ENCODE data around the gene KCNJ14. TPM values are rescaled to one million over a fixed set of nuclear protein-coding genes. Genes with fewer than 3 reads are reported as not detected.

The KCNJ14 gene
- total and polyA plus RNA-seq, 2 of the 8 experiments (the other 6 are each of a cell fraction or from before 2014, with no cell fraction given) = 0.45 to 0.89 TPM

- no peak for TF ChIP-seq TCF12 (IDR thresholded peaks at IDR 0.05; ENCODE audit: low read depth, low read length)
- peak; percentile 1 for TF ChIP-seq NANOG (IDR thresholded peaks at IDR 0.05; ENCODE audit: insufficient read depth, low read depth, low read length, poor library complexity, severe bottlenecking)
- TF ChIP-seq NRF1 (IDR thresholded peaks at IDR 0.05; ENCODE audit: low read depth, low read length) = no peak
- no peak for TF ChIP-seq SIN3A (conservative IDR thresholded peaks at IDR 0.05 in 1 of 2, IDR thresholded peaks at IDR 0.05 in 1 of 2; ENCODE audit: low read depth in 1 of 2, low read length in 2 of 2)
- no peak for TF ChIP-seq CHD1 (IDR thresholded peaks at IDR 0.05; ENCODE audit: low read depth, low read length)
- TF ChIP-seq FOSL1 (IDR thresholded peaks at IDR 0.05; ENCODE audit: insufficient read depth, low read depth, low read length) = no peak
- peak; percentile 15 for TF ChIP-seq KDM4A (IDR thresholded peaks at IDR 0.05; ENCODE audit: low read depth, low read length, severe bottlenecking)
- no peak for TF ChIP-seq BCL11A (IDR thresholded peaks at IDR 0.05; ENCODE audit: low read depth in 2 of 2, low read length in 2 of 2)
- TF ChIP-seq MAX (IDR thresholded peaks at IDR 0.05) = peak; percentile 46; the same call in 1 of the 2 replicates
- TF ChIP-seq CREB1 (IDR thresholded peaks at IDR 0.05) = 0 out of 2 replicates have a peak, but pooled peaks have one; percentile 6
- TF ChIP-seq TAF7 (optimal IDR thresholded peaks at IDR 0.05; ENCODE audit: borderline replicate concordance, low read depth, low read length) = no peak
- no peak for TF ChIP-seq SP2 (IDR thresholded peaks at IDR 0.05; ENCODE audit: low read length)
- TF ChIP-seq HDAC2 (IDR thresholded peaks at IDR 0.05; ENCODE audit: borderline replicate concordance in 1 of 2, low read depth in 2 of 2, low read length in 2 of 2) = no peak
- no peak for TF ChIP-seq RAD21 (IDR thresholded peaks at IDR 0.05 in 1 of 2, conservative IDR thresholded peaks at IDR 0.05 in 1 of 2; ENCODE audit: low read depth in 2 of 2, low read length in 2 of 2)
- no peak for TF ChIP-seq CBX5 (IDR thresholded peaks at IDR 0.05; ENCODE audit: low read depth, low read length)
- no peak for TF ChIP-seq CHD2 (IDR thresholded peaks at IDR 0.05; ENCODE audit: low read length)
- TF ChIP-seq TEAD4 (IDR thresholded peaks at IDR 0.05; ENCODE audit: low read depth, low read length) = no peak
- TF ChIP-seq RBBP5 (IDR thresholded peaks at IDR 0.05; ENCODE audit: borderline replicate concordance, low read depth, low read length) = no peak
- TF ChIP-seq PHF8 (conservative IDR thresholded peaks at IDR 0.05; ENCODE audit: low read depth, low read length) = no peak
- TF ChIP-seq SIX5 (IDR thresholded peaks at IDR 0.05; ENCODE audit: low read depth, low read length) = no peak
- no peak for TF ChIP-seq RNF2 (IDR thresholded peaks at IDR 0.05; ENCODE audit: borderline replicate concordance, low read depth, low read length, missing control alignments, poor library complexity, severe bottlenecking)
- no peak for TF ChIP-seq ATF3 (IDR thresholded peaks at IDR 0.05; ENCODE audit: insufficient read depth, low read depth, low read length)
- TF ChIP-seq SIRT6 (IDR thresholded peaks at IDR 0.05; ENCODE audit: low read length) = no peak
These were observed 37.7 kb downstream of the KCNJ14 start (continued) for GRCh38 chr19:48492925-48493717.

All from H1 (cell line).